GM18519 (cell line): ENCODE measurements around the gene TOX2.

ENCODE experiments used
- ATAC-seq: cut with Tn5 transposase; IDR thresholded peaks from one replicate; pipeline ENCODE4 v1.9.1; 2021; ENCODE audit warnings: mild to moderate bottlenecking, moderate library complexity; ENCODE audit not compliant: unreplicated experiment, low FRiP score

Gene TOX2

GRCh38 chr20:43915211-43916072 lies 790 bp downstream of the TOX2 start:
- no peak for ATAC-seq

- no peak for ATAC-seq
These were observed 1.6 kb downstream of the TOX2 start for GRCh38 chr20:43916073-43916880.

GRCh38 chr20:43916881-43917371 lies 2.3 kb downstream of the TOX2 start:
- no peak for ATAC-seq

- no peak for ATAC-seq
These were observed 2.7 kb downstream of the TOX2 start for GRCh38 chr20:43917380-43917779.

- ATAC-seq: no peak
These were observed 5.2 kb downstream of the TOX2 start for GRCh38 chr20:43919686-43920403.

GRCh38 chr20:43920797-43921196 lies 6.1 kb downstream of the TOX2 start:
- ATAC-seq: no peak

GRCh38 chr20:43921227-43921780 lies 6.7 kb downstream of the TOX2 start:
- ATAC-seq: no peak

GRCh38 chr20:43922614-43923013 lies 8.0 kb downstream of the TOX2 start:
- ATAC-seq: no peak

- ATAC-seq: no peak
These were observed 8.7 kb downstream of the TOX2 start for GRCh38 chr20:43923322-43923721.

- ATAC-seq: no peak
These were observed 9.3 kb downstream of the TOX2 start for GRCh38 chr20:43923917-43924316.

GRCh38 chr20:43925215-43925614 lies 10.6 kb downstream of the TOX2 start:
- ATAC-seq: no peak

- ATAC-seq: no peak
These were observed 11.1 kb downstream of the TOX2 start for GRCh38 chr20:43925801-43926200.

- ATAC-seq: no peak
These were observed 11.8 kb downstream of the TOX2 start for GRCh38 chr20:43926287-43927050.

GRCh38 chr20:43931976-43932375 lies 17.3 kb downstream of the TOX2 start:
- no peak for ATAC-seq

- ATAC-seq: no peak
These were observed 20.2 kb downstream of the TOX2 start for GRCh38 chr20:43934833-43935232.

- ATAC-seq: no peak
These were observed 21.6 kb downstream of the TOX2 start for GRCh38 chr20:43936104-43936770.

GRCh38 chr20:43936805-43937204 lies 22.2 kb downstream of the TOX2 start:
- no peak for ATAC-seq

- ATAC-seq: no peak
These were observed 22.9 kb downstream of the TOX2 start for GRCh38 chr20:43937591-43937990.

- ATAC-seq: no peak
These were observed 23.5 kb downstream of the TOX2 start for GRCh38 chr20:43938017-43938655.
